LNCAP (cell line): ENCODE results near the gene CPNE6.

ENCODE experiments used
- TF ChIP-seq, protein P1 (sequence below): fragments of 450-650 bp; IDR thresholded peaks from 2 replicates; pipeline ENCODE4 v1.5.1; 2017; ENCODE audit warnings: mild to moderate bottlenecking

Gene CPNE6

DNA sequence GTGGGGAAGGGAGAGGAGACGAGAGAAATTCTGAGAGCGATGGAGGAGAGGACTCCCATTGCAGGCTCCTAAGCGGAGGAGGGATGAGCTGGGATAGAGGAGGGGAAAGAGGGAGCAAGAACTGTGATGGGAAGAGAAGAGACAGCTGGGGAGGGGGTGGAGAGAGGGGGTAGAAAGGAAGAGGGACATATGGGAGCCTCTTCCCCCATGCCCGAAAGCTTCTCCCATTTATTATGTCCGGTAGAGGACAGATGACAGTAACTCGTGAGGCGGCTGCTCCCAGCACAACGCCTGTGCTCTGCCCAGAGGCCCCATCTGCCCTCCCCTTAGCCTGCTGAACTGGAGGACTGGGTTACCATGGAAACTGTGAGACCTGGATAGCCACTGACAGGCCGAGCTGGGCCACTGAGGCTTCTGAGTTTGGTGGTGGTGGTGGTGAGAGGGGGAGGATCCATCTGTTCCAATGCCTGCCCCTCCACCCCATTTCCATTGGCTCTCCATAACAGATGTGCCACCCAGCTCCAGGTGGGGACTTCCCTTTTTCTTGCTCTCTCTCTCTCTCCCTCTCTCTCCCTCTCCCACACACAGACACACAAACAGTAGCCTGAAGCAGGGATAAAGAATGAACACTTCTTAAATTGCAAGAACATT lies 8.3 kb downstream of the CPNE6 start:
- TF ChIP-seq, protein P1, sequence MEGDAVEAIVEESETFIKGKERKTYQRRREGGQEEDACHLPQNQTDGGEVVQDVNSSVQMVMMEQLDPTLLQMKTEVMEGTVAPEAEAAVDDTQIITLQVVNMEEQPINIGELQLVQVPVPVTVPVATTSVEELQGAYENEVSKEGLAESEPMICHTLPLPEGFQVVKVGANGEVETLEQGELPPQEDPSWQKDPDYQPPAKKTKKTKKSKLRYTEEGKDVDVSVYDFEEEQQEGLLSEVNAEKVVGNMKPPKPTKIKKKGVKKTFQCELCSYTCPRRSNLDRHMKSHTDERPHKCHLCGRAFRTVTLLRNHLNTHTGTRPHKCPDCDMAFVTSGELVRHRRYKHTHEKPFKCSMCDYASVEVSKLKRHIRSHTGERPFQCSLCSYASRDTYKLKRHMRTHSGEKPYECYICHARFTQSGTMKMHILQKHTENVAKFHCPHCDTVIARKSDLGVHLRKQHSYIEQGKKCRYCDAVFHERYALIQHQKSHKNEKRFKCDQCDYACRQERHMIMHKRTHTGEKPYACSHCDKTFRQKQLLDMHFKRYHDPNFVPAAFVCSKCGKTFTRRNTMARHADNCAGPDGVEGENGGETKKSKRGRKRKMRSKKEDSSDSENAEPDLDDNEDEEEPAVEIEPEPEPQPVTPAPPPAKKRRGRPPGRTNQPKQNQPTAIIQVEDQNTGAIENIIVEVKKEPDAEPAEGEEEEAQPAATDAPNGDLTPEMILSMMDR = no peak

DNA sequence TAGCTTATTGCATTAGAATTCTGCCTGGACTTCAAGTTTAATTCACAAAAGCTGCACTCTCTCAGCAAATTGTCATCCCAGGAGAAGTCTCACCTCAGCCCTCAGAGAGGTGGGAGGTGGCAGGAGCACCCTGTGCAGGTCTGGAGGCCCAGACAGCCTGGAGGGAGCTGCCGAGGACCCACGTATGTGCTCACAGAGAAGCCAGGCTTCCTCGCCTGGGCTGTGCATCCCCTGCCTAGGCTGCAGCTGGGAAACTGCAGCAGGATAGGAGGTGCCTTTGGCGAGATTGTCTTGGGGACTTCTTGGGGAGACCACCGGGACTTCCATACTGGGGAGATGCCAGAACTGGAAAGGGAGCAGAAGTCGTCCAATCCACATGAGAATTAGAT lies 8.8 kb downstream of the CPNE6 start:
- TF ChIP-seq, protein P1 = no peak

DNA sequence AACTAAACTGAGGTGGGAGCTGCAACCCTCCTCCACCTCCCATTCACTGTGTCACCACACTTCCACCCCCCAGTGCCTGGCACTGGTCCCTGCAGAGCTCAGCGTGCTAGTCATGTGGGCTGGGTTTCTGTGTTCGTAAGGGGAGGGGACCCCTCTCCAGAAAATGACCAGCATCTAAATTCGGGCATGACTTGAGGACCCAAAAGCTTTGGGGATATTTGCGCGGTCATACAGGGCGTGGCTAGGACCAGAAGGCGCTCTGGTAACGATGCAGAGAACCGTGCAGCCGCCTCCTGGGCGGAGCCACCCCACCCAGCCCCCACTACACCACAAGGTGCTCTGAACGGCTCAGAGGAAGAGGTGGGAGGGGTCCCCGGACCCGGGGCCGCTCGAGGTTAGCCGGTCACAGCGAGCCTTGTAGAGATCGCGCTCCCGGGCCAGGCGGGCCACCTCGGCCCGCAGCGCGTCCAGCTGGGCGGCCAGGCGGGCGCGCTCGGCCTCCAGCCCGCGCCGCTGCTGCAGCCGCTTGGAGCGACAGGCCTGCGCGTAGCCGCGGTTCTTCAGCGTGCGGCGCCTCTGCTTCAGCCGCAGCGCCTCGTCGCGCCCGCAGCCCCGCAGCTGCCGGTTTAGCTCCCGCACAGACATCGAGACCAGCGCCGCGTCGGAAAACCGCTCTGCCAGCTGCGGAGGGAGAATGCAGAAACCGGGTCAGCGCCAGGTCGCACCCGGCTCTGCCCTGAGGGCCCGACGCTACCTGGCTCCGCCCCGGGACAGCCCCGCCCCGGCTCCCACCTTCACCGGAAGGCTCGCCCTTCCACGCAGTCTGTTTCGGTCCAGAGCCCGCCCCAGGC lies 9.8 kb downstream of the CPNE6 start:
- TF ChIP-seq, protein P1 = no peak

DNA sequence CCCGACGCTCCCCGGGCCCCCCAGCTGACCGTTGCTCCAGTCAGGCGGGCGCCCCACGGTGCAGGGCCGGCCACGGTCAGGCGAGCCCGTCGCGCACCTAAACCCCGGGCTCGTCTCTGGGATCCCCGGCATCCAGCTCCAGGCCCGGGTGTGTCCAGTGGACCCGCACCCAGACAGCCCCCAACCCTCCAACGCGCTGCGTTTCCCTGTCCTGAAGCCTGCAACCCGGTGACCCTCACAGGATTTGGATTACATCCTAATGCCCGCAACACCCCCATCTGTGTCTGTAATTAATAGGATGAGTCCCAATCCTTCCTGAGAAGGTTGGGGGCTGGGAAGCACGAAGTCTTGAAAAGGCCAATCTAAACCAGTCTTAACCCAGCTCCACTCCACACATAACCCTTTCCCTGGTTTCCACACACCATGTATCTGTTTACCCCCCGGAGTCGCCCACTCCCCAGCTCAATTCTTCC lies 10.4 kb downstream of the CPNE6 start:
- TF ChIP-seq, protein P1 = no peak

DNA sequence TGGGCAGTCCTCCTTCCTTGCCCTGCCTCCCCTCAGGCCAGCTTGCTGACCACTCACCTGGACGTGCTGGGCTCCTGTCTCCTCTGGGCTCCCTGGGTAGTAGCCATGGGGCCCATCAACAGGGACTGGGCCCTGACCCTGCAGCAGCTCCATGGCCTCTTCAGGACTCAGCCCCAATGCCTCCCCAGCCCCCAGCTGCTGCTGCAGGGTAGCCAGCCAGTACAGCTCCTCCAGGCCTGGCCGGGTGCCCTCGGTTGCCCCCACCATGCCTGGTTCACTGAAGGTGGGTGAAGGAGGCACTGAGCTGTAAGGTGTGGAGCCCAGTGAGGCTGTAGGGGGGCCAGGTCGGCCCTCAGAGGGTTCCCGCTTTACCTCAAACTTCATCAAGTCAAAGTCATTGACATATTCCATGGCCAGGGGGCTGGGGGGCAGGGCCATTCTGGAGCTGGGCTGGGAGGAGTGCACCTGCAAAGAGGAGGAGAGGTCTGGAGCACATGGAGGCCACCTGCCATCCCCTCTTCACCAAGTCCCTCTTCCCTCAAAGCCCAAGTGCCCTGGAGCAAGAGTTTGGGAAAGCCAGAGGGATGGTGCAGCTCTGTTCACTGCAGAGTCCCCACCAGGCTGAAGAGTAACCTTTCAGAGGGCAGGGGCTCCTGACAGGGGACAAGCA lies 11.2 kb downstream of the CPNE6 start:
- TF ChIP-seq, protein P1 = no peak

DNA sequence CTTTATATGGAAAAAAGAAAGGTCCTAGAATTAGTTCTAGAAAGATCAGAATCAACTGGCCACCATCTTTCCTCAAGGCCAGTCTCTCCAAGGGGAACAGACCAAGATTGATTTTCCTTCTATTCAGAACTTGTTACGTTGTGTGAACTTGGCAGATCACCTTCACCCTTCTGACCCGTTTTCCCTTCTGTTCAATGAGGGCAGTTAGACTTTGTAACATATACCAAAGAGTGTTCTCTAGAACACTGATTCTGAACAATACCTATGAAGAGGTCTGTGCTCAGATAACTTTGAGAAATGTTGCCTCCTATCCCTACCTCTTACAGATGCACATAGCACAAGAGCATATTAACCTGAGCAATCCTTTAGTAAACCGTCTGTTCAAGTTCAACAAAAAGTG lies 12.1 kb downstream of the CPNE6 start:
- TF ChIP-seq, protein P1 = no peak

DNA sequence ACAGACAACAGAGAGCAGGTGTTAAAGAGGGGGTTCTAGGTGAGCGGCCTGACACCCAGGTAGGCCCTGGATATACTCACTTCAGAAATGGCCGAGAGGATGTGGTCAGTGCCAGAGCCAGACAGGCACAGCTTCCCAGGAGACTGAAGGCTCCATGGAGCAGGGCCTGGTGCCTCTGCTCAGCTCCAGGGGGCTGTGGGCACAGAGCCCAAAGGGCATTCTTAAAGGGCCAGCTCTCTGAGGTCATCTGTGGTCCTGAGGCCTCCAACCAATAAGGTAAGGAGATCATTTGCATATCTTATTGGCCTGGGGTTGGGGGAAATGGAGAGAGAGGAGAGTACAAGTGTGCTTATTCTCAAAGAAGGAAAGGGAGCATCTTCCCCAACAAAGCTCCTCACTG lies 13.1 kb downstream of the CPNE6 start:
- TF ChIP-seq, protein P1 = no peak
